ENCODE measurements around the gene NEK1.
"Not testable (repeated sequence)": the region's sequence is repeated elsewhere in the genome, so short reads cannot be mapped to it uniquely, and the experiment has no call there.

The NEK1 gene

GRCh38 chr4:169601016-169601771 lies 11.2 kb downstream of the NEK1 start:
- DNase-seq (ENCODE audit: low read depth in 2 of 2), result no peak

- DNase-seq (ENCODE audit: low read depth in 2 of 2), result no peak
These were observed 17.7 kb downstream of the NEK1 start for GRCh38 chr4:169594560-169595195.

GRCh38 chr4:169593050-169593560 lies 19.3 kb downstream of the NEK1 start:
- no peak for DNase-seq (ENCODE audit: low read depth in 2 of 2)

- no peak for DNase-seq (ENCODE audit: low read depth in 2 of 2)
These were observed 28.8 kb downstream of the NEK1 start for GRCh38 chr4:169583563-169583962.

GRCh38 chr4:169582706-169583105 lies 29.7 kb downstream of the NEK1 start:
- no peak for DNase-seq (ENCODE audit: low read depth in 2 of 2)

- no peak for DNase-seq (ENCODE audit: low read depth in 2 of 2)
These were observed 30.2 kb downstream of the NEK1 start for GRCh38 chr4:169582203-169582602.

- no peak for DNase-seq (ENCODE audit: low read depth in 2 of 2)
These were observed 38.5 kb downstream of the NEK1 start for GRCh38 chr4:169573889-169574288.

GRCh38 chr4:169571435-169571834 lies 40.9 kb downstream of the NEK1 start:
- no peak for DNase-seq (ENCODE audit: low read depth in 2 of 2)

- not testable (repeated sequence) for DNase-seq (ENCODE audit: low read depth in 2 of 2)
These were observed 41.4 kb downstream of the NEK1 start for GRCh38 chr4:169571012-169571411.

GRCh38 chr4:169570266-169570665 lies 42.1 kb downstream of the NEK1 start:
- not testable (repeated sequence) for DNase-seq (ENCODE audit: low read depth in 2 of 2)

GRCh38 chr4:169569188-169569587 lies 43.2 kb downstream of the NEK1 start:
- DNase-seq (ENCODE audit: low read depth in 2 of 2), result not testable (repeated sequence)

GRCh38 chr4:169567916-169568315 lies 44.5 kb downstream of the NEK1 start:
- no peak for DNase-seq (ENCODE audit: low read depth in 2 of 2)

GRCh38 chr4:169566021-169566818 lies 46.2 kb downstream of the NEK1 start:
- peak in 1 of 2 donors; percentile 14 for DNase-seq (ENCODE audit: low read depth in 2 of 2)

GRCh38 chr4:169565606-169566005 lies 46.8 kb downstream of the NEK1 start:
- no peak for DNase-seq (ENCODE audit: low read depth in 2 of 2)

- DNase-seq (ENCODE audit: low read depth in 2 of 2), result no peak
These were observed 55.2 kb downstream of the NEK1 start for GRCh38 chr4:169557061-169557636.

- DNase-seq (ENCODE audit: low read depth in 2 of 2), result not testable (repeated sequence)
These were observed 65.8 kb downstream of the NEK1 start for GRCh38 chr4:169546548-169546947.

- no peak for DNase-seq (ENCODE audit: low read depth in 2 of 2)
These were observed 71.6 kb downstream of the NEK1 start for GRCh38 chr4:169540774-169541173.

GRCh38 chr4:169530048-169530447 lies 82.3 kb downstream of the NEK1 start:
- no peak for DNase-seq (ENCODE audit: low read depth in 2 of 2)

- DNase-seq (ENCODE audit: low read depth in 2 of 2), result no peak
These were observed 88.6 kb downstream of the NEK1 start for GRCh38 chr4:169523796-169524195.

- DNase-seq (ENCODE audit: low read depth in 2 of 2), result no peak
These were observed 101.8 kb downstream of the NEK1 start for GRCh38 chr4:169510617-169511016.

- DNase-seq (ENCODE audit: low read depth in 2 of 2), result no peak
These were observed 105.5 kb downstream of the NEK1 start for GRCh38 chr4:169506903-169507302.

GRCh38 chr4:169499907-169500306 lies 112.5 kb downstream of the NEK1 start:
- not testable (repeated sequence) for DNase-seq (ENCODE audit: low read depth in 2 of 2)
